HG02938 (cell line): ENCODE results near the gene UVSSA.
"Not testable (repeated sequence)": the region's sequence is repeated elsewhere in the genome, so short reads cannot be mapped to it uniquely, and the experiment has no call there.

Experiments used
- ATAC-seq: cut with Tn5 transposase; IDR thresholded peaks from one replicate; pipeline ENCODE4 v1.9.1; 2021; ENCODE audit warnings: mild to moderate bottlenecking, moderate library complexity; ENCODE audit not compliant: unreplicated experiment

Gene UVSSA

GRCh38 chr4:1330761-1331590 is 16.0 kb upstream of the UVSSA start:
- no peak for ATAC-seq

- no peak for ATAC-seq
These were observed 15.2 kb upstream of the UVSSA start for GRCh38 chr4:1331591-1332353.

- no peak for ATAC-seq
These were observed 14.3 kb upstream of the UVSSA start for GRCh38 chr4:1332686-1333085.

- ATAC-seq: no peak
These were observed 13.8 kb upstream of the UVSSA start for GRCh38 chr4:1333256-1333655.

GRCh38 chr4:1333851-1334578 is 13.0 kb upstream of the UVSSA start:
- not testable (repeated sequence) for ATAC-seq

DNA sequence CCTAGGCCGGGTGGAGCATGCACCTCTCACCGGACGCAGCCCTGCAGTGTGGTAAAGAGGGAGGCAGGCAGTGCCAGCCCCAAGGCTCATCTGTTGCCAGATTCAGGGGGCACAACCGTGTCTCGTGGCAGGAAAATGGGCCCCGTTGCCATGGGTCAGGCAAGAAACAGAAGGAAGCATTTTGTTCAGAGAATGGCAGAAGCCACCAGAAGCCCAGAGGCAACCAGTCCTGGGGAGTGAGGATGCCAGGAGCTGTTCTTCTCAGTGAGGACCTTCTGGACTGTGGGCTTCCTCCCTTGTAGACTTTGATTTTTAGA is 12.5 kb upstream of the UVSSA start:
- ATAC-seq: no peak

DNA sequence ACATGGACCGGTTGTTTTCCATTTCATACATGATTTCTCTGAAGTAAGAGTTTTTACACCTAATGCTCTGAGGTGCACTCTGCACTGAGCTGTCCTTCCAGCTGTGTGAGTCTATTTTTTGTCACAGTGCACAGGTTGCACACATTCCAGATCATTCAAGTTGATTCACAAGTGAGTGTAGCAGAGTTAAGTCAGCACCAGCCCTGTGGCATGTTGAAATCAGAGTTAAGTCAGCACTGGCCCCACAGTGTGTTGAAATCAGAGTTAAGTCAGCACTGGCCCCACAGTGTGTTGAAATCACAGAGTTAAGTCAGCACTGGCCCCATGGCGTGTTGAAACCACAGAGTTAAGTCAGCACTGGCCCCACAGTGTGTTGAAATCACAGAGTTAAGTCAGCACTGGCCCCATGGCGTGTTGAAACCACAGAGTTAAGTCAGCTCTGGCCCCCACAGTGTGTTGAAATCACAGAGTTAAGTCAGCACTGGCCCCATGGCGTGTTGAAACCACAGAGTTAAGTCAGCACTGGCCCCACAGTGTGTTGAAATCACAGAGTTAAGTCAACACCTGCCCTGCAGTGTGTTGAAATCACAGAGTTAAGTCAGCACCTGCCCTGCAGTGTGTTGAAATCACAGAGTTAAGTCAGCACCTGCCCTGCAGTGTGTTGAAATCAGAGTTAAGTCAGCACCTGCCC is 11.7 kb upstream of the UVSSA start:
- not testable (repeated sequence) for ATAC-seq

GRCh38 chr4:1336088-1336491 is 10.9 kb upstream of the UVSSA start:
- ATAC-seq: no peak

DNA sequence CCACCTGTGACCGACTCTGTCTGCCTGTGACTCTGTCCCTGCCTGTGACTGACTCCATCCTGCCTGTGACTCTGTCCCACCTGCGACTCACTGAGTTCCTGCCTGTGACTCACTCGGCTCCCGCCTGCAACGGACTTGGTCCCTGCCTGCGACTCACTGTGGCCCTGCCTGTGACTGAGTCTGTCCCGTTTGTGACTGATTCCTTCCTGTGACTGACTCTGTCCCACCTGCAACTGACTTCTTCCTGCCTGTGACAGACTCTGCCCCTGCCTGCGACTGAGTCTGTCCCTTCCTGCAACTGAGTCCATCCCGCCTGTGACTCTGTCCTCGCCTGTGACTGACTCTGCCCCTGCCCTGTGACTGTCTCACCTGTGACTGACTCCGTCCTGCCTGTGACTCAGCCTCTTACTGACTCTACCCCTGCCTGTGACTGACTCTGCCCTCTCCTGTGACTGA is 9.6 kb upstream of the UVSSA start:
- no peak for ATAC-seq

GRCh38 chr4:1337951-1338751 is 8.9 kb upstream of the UVSSA start:
- ATAC-seq: no peak

DNA sequence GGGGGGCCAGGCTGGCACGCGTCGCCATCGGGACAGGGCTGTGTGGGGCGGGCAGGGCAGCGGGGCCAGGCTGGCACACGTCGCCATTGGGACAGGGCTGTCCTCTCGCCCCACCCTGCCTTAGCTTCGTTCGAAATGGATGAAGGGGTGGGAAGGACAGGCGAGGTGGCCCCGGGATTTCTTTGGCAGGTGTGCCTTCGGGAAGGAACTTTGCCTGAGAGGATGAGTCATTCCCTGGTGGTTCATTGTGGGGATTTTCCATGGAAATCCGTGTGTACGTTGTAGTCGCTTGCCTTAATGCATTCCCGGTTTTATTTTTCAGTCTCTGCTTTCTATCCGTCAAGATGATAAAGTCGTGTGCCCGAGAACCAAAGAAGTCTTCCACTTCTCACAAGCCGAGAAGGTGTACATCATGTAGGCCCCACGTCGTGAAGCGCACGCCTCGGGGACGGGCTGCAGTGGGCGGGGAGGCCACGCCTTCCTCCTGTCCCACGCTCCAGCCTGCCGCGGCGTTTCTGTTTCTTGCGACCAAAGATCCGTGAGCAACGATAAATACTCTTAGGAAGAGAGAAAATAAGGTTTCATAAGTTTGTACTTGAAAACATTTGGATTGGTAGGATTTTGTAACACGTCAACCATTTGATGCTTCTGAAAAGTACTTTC is 8.1 kb upstream of the UVSSA start:
- ATAC-seq: no peak

DNA sequence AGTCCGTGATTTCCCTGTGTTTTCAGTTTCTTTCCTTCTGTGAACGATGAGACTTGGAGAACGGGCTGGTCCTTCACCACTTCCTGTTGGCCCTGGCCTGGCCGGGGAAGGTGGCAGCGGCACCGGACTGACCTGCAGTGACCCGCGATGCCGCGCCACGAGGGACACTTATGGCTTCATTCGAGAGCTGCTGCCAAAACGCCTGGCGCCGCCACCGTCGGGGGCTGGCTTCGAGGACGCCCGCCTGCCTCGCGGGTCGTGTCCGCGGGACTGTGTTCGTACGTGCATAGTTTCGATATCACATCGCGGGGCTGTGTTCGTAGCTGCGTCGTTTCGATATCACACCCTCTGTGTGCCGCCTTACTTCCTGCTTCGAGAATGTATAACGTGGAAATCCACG is 7.5 kb upstream of the UVSSA start:
- ATAC-seq: no peak

- ATAC-seq: no peak
These were observed 6.7 kb upstream of the UVSSA start for GRCh38 chr4:1340181-1340747.

DNA sequence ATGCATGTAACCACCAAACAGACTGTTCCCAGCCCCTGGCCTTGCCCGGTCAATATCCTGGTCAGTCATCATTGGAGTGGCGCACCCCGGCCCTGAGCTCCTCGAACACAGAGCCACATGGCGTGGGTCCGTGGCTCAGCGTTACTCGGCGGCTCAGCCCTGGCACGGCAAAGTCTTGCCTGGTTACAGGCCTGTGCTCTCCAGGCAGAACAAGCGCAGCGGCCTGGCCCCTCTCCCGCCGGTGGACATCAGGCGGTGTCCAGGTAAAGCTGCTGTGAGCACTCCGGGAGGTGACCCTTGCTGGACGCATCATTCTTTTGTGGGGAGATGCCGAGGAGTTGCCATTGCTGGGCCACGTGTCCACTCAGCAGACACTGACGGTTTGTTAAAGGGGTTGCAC is 6.1 kb upstream of the UVSSA start:
- ATAC-seq: no peak

DNA sequence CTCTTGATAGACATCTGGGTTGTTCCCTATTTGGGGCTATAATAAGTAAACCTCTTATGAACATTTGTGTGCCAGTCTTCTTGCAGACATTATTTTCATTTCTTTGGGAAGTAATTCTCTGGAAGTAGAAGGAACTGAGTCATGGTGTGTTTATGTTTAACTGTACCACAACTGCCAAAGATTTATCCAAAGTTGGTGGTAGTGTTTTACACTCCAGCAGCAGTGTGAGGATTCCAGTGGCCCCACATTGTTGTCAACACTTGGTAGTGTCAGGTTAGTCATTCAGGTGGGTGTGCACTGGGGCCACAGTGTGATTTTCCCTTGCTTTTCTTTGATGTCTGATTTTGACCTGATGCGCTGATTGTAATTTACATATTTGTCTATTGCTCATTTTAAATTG is 5.0 kb upstream of the UVSSA start:
- no peak for ATAC-seq

GRCh38 chr4:1344696-1345095 is 2.3 kb upstream of the UVSSA start:
- ATAC-seq: no peak

GRCh38 chr4:1345903-1346780 is 866 bp upstream of the UVSSA start:
- peak; percentile 21 for ATAC-seq

DNA sequence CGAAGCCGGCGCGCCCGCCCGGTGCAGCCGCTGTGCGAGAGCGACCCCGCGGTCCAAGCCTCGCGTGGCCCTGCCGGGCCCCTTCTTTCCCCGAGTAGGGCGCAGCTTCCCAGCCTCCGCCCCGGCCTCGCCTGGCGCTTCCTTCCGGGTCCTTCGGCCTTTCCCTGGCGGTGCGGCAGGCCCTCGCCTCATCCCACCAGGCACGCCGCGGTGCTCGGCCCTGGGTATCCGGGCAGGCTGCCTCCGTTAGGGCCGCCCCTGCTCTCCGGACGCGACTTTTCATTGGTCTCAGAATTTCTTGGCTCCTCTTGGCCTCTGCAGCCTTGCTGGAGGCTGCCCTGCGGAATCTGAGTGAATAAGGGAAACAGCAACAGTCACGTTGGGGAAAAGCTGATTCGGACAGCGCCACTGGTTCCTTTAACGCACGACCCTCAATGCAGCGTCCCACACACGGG is 429 bp downstream of the UVSSA start:
- ATAC-seq: peak; percentile 34
